ENCODE measurements around the gene LNP1. TPM values are rescaled to one million over a fixed set of nuclear protein-coding genes. Genes with fewer than 3 reads are reported as not detected.

Gene LNP1
- total and polyA plus RNA-seq, 2 experiments from 2014 or later: 1.2 to 2.9 TPM

- Histone ChIP-seq H3K4me3 (peak overlapping the region; percentile 93), H3K36me3 (ENCODE audit: low read depth) (no peaks in the 10 kb centered on the region; the same call in 1 of the 2 replicates), H4K20me1 (ENCODE audit: insufficient read depth) (no peaks in the 10 kb centered on the region), H3F3A (ENCODE audit: insufficient read depth) (peaks cover 9% of the 10 kb centered on the region; the same call in 1 of the 2 replicates), H3K79me2 (ENCODE audit: insufficient read depth) (peaks cover 81% of the 10 kb centered on the region), H3K27me3 (replicated peaks; ENCODE audit: insufficient read depth) (no peaks in the 10 kb centered on the region), H3K4me2 (ENCODE audit: unreplicated experiment) (peak overlapping the region; percentile 100), H3K9me2 (ENCODE audit: insufficient read depth) (no peaks in the 10 kb centered on the region), H3K4me1 (ENCODE audit: insufficient read depth) (peaks cover 36% of the 10 kb centered on the region), H2AFZ (peak overlapping the region; percentile 86), H3K9ac (peak overlapping the region; percentile 98), H3K27ac (peak overlapping the region; percentile 99), H3K9me3 (ENCODE audit: low read depth) (no peaks in the 10 kb centered on the region)
- in situ Hi-C loops (cut with MboI): no loop called here
- WGBS, 2 experiments (ENCODE audit: low coverage in 1 of 2, low lambda C conversion rate in 2 of 2, missing lambda C conversion rate in 2 of 2): 0 to 1% methylated on average over 23 of the region's 23 CpGs
- peak; percentile 80 for DNase-seq
- TF ChIP-seq EZH2phosphoT487 (IDR thresholded peaks at IDR 0.05; ENCODE audit: insufficient read depth, low read depth) (no peak), EZH2 (IDR thresholded peaks at IDR 0.05; ENCODE audit: insufficient read depth, poor library complexity, severe bottlenecking) (no peak)
Observed at GRCh38 chr3:100401674-100402041, 319 bp downstream of the LNP1 start.

- 0 to 2% methylated on average over 2 of the region's 2 CpGs for WGBS, 2 experiments (ENCODE audit: low coverage in 1 of 2, low lambda C conversion rate in 2 of 2, missing lambda C conversion rate in 2 of 2)
- peak overlapping the region; percentile 93 for H3K4me3 ChIP-seq
- in situ Hi-C loops (cut with MboI): no loop called here
- H3K9me3 ChIP-seq (ENCODE audit: low read depth): no peaks in the 10 kb centered on the region
- no peaks in the 10 kb centered on the region for H3K27me3 ChIP-seq (replicated peaks; ENCODE audit: insufficient read depth)
- H4K20me1 ChIP-seq (ENCODE audit: insufficient read depth): no peaks in the 10 kb centered on the region
- H3F3A ChIP-seq (ENCODE audit: insufficient read depth): peaks cover 7% of the 10 kb centered on the region; the same call in 1 of the 2 replicates
- peak overlapping the region; percentile 86 for H2AFZ ChIP-seq
- peak overlapping the region; percentile 99 for H3K27ac ChIP-seq
- DNase-seq: peak; percentile 80
- no peak for TF ChIP-seq EZH2 (IDR thresholded peaks at IDR 0.05; ENCODE audit: insufficient read depth, poor library complexity, severe bottlenecking)
- TF ChIP-seq EZH2phosphoT487 (IDR thresholded peaks at IDR 0.05; ENCODE audit: insufficient read depth, low read depth): no peak
- H3K9ac ChIP-seq: peak overlapping the region; percentile 98
- peaks cover under 1% of the 10 kb centered on the region; the same call in 1 of the 2 replicates for H3K36me3 ChIP-seq (ENCODE audit: low read depth)
- no peaks in the 10 kb centered on the region for H3K9me2 ChIP-seq (ENCODE audit: insufficient read depth)
- peak overlapping the region; percentile 100 for H3K4me2 ChIP-seq (ENCODE audit: unreplicated experiment)
- peaks cover 35% of the 10 kb centered on the region for H3K4me1 ChIP-seq (ENCODE audit: insufficient read depth)
- H3K79me2 ChIP-seq (ENCODE audit: insufficient read depth): peaks cover 81% of the 10 kb centered on the region
Observed at GRCh38 chr3:100402256-100402655, 917 bp downstream of the LNP1 start.

GRCh38 chr3:100402891-100403290, 1.6 kb downstream of the LNP1 start:
- Histone ChIP-seq H3K9me3 (ENCODE audit: low read depth) (no peaks in the 10 kb centered on the region), H3K36me3 (ENCODE audit: low read depth) (peaks cover 4% of the 10 kb centered on the region; the same call in 1 of the 2 replicates), H3K79me2 (ENCODE audit: insufficient read depth) (peaks cover 81% of the 10 kb centered on the region), H2AFZ (peak overlapping the region; percentile 86), H3K9ac (peak overlapping the region; percentile 98), H3K4me1 (ENCODE audit: insufficient read depth) (peaks cover 35% of the 10 kb centered on the region), H4K20me1 (ENCODE audit: insufficient read depth) (no peaks in the 10 kb centered on the region), H3K9me2 (ENCODE audit: insufficient read depth) (no peaks in the 10 kb centered on the region), H3K27me3 (replicated peaks; ENCODE audit: insufficient read depth) (no peaks in the 10 kb centered on the region), H3K27ac (peak overlapping the region; percentile 99), H3F3A (ENCODE audit: insufficient read depth) (peaks cover 7% of the 10 kb centered on the region; the same call in 1 of the 2 replicates), H3K4me2 (ENCODE audit: unreplicated experiment) (peak overlapping the region; percentile 100), H3K4me3 (peak overlapping the region; percentile 93)
- peak; percentile 14 for DNase-seq
- in situ Hi-C loops (cut with MboI): no loop called here
- 49 to 53% methylated on average over 2 of the region's 2 CpGs for WGBS, 2 experiments (ENCODE audit: low coverage in 1 of 2, low lambda C conversion rate in 2 of 2, missing lambda C conversion rate in 2 of 2)
- TF ChIP-seq EZH2phosphoT487 (IDR thresholded peaks at IDR 0.05; ENCODE audit: insufficient read depth, low read depth) (no peak), EZH2 (IDR thresholded peaks at IDR 0.05; ENCODE audit: insufficient read depth, poor library complexity, severe bottlenecking) (no peak)

- Histone ChIP-seq H3K9me2 (ENCODE audit: insufficient read depth) (no peaks in the 10 kb centered on the region), H3K4me3 (peak overlapping the region; percentile 93)
- no peak for DNase-seq
Observed at GRCh38 chr3:100403362-100404249, 2.3 kb downstream of the LNP1 start.

More at GRCh38 chr3:100403362-100404249, 2.3 kb downstream of the LNP1 start:
- H2AFZ ChIP-seq: peak overlapping the region; percentile 86; the same call in 1 of the 2 replicates
- H3K79me2 ChIP-seq (ENCODE audit: insufficient read depth): peaks cover 77% of the 10 kb centered on the region
- peaks cover 7% of the 10 kb centered on the region; the same call in 1 of the 2 replicates for H3F3A ChIP-seq (ENCODE audit: insufficient read depth)
- H3K4me1 ChIP-seq (ENCODE audit: insufficient read depth): peaks cover 31% of the 10 kb centered on the region
- no peaks in the 10 kb centered on the region for H3K9me3 ChIP-seq (ENCODE audit: low read depth)
- peak overlapping the region; percentile 98 for H3K9ac ChIP-seq
- H3K27me3 ChIP-seq (replicated peaks; ENCODE audit: insufficient read depth): no peaks in the 10 kb centered on the region
- WGBS, 2 experiments (ENCODE audit: low coverage in 1 of 2, low lambda C conversion rate in 2 of 2, missing lambda C conversion rate in 2 of 2): 72% methylated on average over 5 of the region's 5 CpGs
- no peaks in the 10 kb centered on the region for H4K20me1 ChIP-seq (ENCODE audit: insufficient read depth)
- peaks cover 4% of the 10 kb centered on the region; the same call in 1 of the 2 replicates for H3K36me3 ChIP-seq (ENCODE audit: low read depth)
- peak overlapping the region; percentile 100 for H3K4me2 ChIP-seq (ENCODE audit: unreplicated experiment)
- in situ Hi-C loops (cut with MboI): no loop called here
- no peak overlapping the region for H3K27ac ChIP-seq
- no peak for TF ChIP-seq EZH2phosphoT487 (IDR thresholded peaks at IDR 0.05; ENCODE audit: insufficient read depth, low read depth)
- no peak for TF ChIP-seq EZH2 (IDR thresholded peaks at IDR 0.05; ENCODE audit: insufficient read depth, poor library complexity, severe bottlenecking)

All from GM23248 (cell line).